Astrocyte of the spinal cord (primary cell): ENCODE data around the gene SLC35A4.
"Not testable (repeated sequence)": the region's sequence is repeated elsewhere in the genome, so short reads cannot be mapped to it uniquely, and the experiment has no call there.

Experiments used
- DNase-seq: peaks from one replicate; pipeline ENCODE4 v3.0.0; 2011; ENCODE audit warnings: low read depth, low spot score
- H3K4me3 ChIP-seq: 2 replicates; pipeline ENCODE4 v1.5.1; 2011; ENCODE audit warnings: low read depth, mild to moderate bottlenecking, low read length, moderate library complexity
- in situ Hi-C: cut with HindIII; loops from 2 replicates; pipeline ENCODE4 v1.10.0; 2017; ENCODE audit warnings: low sequenced_read_pairs
- TF ChIP-seq, protein P1 (sequence below): IDR thresholded peaks from 2 replicates; pipeline ENCODE4 v1.5.1; 2012; ENCODE audit warnings: low read depth, mild to moderate bottlenecking, low read length, inconsistent platforms

SLC35A4 gene

DNA sequence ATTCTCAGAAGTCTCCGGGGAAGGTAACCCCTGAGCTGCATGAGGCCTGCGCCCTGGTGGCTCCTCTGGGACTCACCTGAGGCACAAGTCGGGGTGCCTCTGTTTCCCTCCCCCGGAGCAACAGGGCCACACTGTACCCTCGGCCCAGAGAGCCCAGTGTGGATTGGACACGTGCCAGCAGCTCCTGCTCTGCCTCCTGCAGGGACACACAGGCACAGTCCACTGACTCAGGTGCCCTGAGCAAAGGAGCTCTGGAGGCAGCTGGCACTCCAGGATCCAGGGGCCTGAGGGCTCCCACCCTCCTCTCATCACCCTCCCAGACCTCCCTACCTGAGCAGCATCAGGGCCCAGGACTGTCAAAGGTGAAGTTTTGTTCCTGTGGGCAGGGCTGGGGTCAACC is 29.5 kb downstream of the SLC35A4 start:
- no peak for DNase-seq
- in situ Hi-C loops, result no loop called here
- H3K4me3 ChIP-seq, result no peak overlapping the region
- TF ChIP-seq, protein P1, sequence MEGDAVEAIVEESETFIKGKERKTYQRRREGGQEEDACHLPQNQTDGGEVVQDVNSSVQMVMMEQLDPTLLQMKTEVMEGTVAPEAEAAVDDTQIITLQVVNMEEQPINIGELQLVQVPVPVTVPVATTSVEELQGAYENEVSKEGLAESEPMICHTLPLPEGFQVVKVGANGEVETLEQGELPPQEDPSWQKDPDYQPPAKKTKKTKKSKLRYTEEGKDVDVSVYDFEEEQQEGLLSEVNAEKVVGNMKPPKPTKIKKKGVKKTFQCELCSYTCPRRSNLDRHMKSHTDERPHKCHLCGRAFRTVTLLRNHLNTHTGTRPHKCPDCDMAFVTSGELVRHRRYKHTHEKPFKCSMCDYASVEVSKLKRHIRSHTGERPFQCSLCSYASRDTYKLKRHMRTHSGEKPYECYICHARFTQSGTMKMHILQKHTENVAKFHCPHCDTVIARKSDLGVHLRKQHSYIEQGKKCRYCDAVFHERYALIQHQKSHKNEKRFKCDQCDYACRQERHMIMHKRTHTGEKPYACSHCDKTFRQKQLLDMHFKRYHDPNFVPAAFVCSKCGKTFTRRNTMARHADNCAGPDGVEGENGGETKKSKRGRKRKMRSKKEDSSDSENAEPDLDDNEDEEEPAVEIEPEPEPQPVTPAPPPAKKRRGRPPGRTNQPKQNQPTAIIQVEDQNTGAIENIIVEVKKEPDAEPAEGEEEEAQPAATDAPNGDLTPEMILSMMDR, result no peak

DNA sequence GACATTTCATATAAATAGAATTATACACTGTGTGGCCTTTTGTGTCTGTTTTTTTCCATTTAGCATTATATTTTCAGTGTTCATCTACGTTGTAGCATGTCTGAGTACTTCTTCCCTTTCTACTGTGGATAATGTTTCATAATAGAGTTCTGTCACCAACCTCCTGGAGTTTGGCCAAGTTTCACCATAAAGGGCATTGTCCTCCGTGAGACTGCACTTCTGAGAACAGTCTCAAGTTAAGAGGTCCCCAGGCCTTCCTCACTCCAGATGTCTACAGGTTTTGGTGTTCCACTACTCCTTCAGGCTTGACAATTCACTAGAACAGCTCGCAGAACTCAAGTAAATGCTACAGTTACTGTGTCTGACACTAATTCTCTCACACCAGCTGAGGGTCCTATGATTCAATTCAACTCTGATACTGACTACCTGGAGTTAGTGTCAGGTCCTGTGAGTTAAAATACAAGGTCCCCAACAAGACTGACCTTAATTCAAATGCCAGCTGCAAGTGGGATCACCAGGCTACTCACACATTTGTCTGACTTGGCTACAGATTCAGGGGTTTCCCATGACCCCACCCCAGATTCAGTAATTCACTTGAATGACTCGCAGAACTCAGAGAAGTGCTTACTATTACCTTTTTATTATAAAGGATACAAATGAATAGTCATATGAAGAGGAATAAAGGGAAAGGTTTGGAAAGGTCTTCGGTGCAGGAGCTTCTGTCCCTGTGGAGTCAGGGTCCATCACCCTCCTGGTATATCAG is 31.1 kb downstream of the SLC35A4 start:
- in situ Hi-C loops, result no loop called here
- no peak overlapping the region for H3K4me3 ChIP-seq
- TF ChIP-seq, protein P1, result no peak
- DNase-seq, result no peak

DNA sequence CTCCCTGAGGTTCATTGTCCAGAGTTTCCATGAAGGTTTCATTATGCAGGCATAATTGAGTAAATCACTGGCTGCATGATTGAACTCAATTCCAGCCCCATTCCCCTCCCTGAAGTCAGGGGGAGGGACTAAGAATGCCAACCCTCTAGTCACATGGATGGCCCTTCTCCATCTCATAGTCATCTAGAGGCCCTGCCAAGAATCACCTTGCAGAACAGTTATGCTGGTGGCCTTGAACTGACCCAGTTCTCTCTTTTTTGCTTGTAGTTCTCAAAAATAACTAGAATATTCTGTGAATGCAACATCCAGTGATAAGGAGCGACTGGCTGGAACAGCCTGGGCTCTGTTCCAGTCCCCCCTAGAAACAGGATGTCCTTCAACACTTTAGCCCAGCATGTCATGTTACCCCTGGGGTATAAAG is 31.7 kb downstream of the SLC35A4 start:
- in situ Hi-C loops, result no loop called here

DNA sequence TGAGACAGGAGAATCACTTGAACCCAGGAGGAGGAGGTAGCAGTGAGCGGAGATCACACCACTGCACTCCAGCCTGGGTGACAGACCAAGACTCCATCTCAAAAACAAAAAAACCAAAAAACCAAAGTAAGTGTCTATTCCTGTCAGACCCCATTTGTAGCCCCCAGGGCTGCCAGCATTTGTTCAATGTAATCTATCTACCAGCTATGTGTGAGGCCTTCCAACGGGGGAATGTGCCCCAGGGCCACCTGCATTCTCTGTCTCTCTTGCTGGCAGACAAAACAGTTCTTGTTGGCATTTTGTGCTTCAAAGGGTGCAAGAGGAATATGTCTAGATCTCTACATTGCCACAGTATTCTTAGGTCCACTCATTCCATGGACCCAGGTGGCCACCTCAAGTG is 34.2 kb downstream of the SLC35A4 start:
- TF ChIP-seq, protein P1, result no peak
- H3K4me3 ChIP-seq, result no peak overlapping the region
- in situ Hi-C loops, result no loop called here
- DNase-seq, result no peak

More for the DNA sequence above, 31.7 kb downstream of the SLC35A4 start:
- no peak for DNase-seq
- H3K4me3 ChIP-seq, result no peak overlapping the region
- TF ChIP-seq, protein P1, result no peak

DNA sequence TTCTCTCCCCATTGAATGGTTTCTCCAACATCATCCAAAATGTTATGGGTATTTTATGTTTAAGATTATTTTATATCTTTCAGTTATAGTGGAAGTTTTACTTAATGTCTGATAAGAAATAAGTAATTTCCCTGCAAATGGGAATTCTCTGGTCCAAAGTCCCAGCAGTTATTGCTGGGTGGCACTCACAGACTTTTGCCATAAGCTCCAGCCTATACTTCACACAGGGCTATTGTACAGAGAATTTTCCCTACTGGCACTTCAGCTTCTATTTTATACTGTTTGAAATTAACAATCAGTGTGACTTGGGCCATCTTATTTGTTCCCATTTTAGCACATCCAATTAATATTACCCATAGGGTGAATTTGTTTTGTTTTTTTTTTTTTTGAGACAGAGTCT is 35.5 kb downstream of the SLC35A4 start:
- TF ChIP-seq, protein P1, result no peak
- in situ Hi-C loops, result no loop called here
- DNase-seq, result no peak
- no peak overlapping the region for H3K4me3 ChIP-seq

DNA sequence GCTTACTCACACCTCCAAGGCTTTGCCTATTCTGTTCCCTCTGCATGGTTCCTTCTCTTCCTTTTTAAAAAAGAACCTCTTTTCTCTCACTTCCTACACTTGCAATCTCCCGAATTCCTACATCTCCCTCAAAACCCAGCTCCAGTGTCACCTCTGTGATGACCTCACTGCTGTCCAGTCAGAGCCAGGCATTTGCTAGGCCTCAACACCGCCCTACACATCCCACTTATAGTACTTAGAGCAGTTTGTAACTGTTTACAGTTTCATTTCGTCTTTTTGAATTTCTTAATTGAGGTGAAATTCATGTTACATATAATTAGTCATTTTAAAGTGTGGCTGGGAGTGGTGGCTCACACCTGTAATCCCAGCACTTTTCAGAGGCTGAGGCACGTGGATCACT is 37.5 kb downstream of the SLC35A4 start:
- in situ Hi-C loops, result no loop called here
- TF ChIP-seq, protein P1, result no peak
- DNase-seq, result no peak
- H3K4me3 ChIP-seq, result no peak overlapping the region

DNA sequence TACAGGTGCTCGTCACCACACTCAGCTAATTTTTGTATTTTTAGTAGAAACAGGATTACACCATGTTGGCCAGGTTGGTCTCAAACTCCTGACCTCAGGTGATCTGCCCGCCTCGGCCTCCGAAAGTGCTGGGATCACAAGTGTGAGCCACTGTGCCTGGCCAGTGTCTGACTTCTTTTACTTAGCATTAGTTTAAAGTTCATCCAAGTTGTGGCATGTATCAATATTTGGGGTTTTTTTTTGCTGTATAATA is 38.7 kb downstream of the SLC35A4 start:
- H3K4me3 ChIP-seq, in situ Hi-C loops, DNase-seq: not testable (repeated sequence)
